ENCODE measurements around the gene ZSWIM8. TPM values are rescaled to one million over a fixed set of nuclear protein-coding genes. Genes with fewer than 3 reads are reported as not detected.

Gene ZSWIM8
- total and polyA plus RNA-seq, 10 of the 15 experiments (the other 5 are each of a cell fraction or from before 2014, with no cell fraction given): 7.8 to 47.1 (median 23.6) TPM

GRCh38 chr10:73815719-73816030, 30.3 kb downstream of the ZSWIM8 start (continued):
- TF ChIP-seq ZNF687 (IDR thresholded peaks at IDR 0.05) (no peak), NKRF (conservative IDR thresholded peaks at IDR 0.05) (no peak), FOXK2 (IDR thresholded peaks at IDR 0.05) (no peak), HDAC2 (IDR thresholded peaks at IDR 0.05) (no peak), USF1 (IDR thresholded peaks at IDR 0.05; ENCODE audit: borderline replicate concordance, extremely low read length, insufficient read depth, low read depth, low read length) (no peak), BHLHE40 (IDR thresholded peaks at IDR 0.05; ENCODE audit: borderline replicate concordance in 1 of 2, low read depth in 2 of 2, low read length in 1 of 2) (no peak)

All from GM12878 (cell line).